ENCODE measurements around the gene UFC1. TPM values are rescaled to one million over a fixed set of nuclear protein-coding genes. Genes with fewer than 3 reads are reported as not detected.

The UFC1 gene
- polyA plus RNA-seq, 1 donor (not counting 4 experiments of a cell fraction or from before 2014, with no cell fraction given) = 86.4 TPM

DNA sequence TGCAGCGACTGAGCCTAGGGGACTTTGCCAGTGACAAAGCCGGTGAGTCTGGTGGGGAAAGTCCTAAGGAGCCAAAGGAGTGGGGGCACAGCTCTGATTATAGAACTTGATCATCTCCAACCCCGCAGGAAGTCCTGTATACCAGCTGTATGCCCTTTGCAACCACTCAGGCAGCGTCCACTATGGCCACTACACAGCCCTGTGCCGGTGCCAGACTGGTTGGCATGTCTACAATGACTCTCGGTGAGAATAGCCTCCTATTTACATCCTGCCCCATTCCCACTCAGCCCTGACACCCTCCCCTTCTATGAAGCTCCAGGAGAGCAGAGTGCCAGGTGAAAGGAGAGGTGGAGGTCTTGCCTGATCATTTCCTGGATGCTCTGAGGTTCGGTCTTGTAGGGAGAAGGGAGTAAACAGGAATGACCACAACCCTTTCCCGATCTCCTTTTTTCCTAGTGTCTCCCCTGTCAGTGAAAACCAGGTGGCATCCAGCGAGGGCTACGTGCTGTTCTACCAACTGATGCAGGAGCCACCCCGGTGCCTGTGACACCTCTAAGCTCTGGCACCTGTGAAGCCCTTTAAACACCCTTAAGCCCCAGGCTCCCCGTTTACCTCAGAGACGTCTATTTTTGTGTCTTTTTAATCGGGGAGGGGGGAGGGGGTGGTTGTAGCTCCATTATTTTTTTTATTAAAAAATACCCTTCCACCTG lies 11.3 kb downstream of the UFC1 start:
- H3K27ac ChIP-seq (ENCODE audit: control insufficient read depth, insufficient read depth, low read length) = peak overlapping the region; percentile 93
- no peak overlapping the region for H2AFZ ChIP-seq (ENCODE audit: control insufficient read depth, low read length)
- H3K9ac ChIP-seq (ENCODE audit: control insufficient read depth, extremely low read depth, insufficient read depth, low read length) = peak overlapping the region; percentile 89
- peak overlapping the region; percentile 97 for H3K4me2 ChIP-seq (ENCODE audit: control insufficient read depth, extremely low read depth, insufficient read depth, low read depth, low read length)
- H3K79me2 ChIP-seq (ENCODE audit: control insufficient read depth, insufficient read depth, low read length) = peaks cover 11% of the 10 kb centered on the region
- peak overlapping the region in 2 of 3 experiments; percentile 89 to 93 for H3K4me3 ChIP-seq (ENCODE audit: control insufficient read depth in 2 of 3, extremely low read depth in 1 of 3, insufficient read depth in 2 of 3, low read depth in 1 of 3, low read length in 3 of 3)
- no peaks in the 10 kb centered on the region for H3K9me1 ChIP-seq (ENCODE audit: control insufficient read depth, extremely low read depth, insufficient read depth, low read length)
- peaks cover 12 to 32% of the 10 kb centered on the region in 2 experiments for H3K36me3 ChIP-seq (ENCODE audit: control insufficient read depth in 2 of 2, extremely low read depth in 1 of 2, insufficient read depth in 2 of 2, low read length in 2 of 2)
- H4K20me1 ChIP-seq (ENCODE audit: control insufficient read depth, extremely low read depth, insufficient read depth, low read length) = no peaks in the 10 kb centered on the region
- H3K27me3 ChIP-seq (ENCODE audit: control insufficient read depth, extremely low read depth, insufficient read depth, low read length) = no peaks in the 10 kb centered on the region
- FAIRE-seq = no peak
- H3K9me3 ChIP-seq (ENCODE audit: control insufficient read depth, low read depth, low read length) = no peaks in the 10 kb centered on the region
- dilution Hi-C loops (cut with MboI; ENCODE audit: extremely low pct_ligation_motif_present, low sequenced_read_pairs) = no loop called here
- H3K4me1 ChIP-seq (ENCODE audit: control insufficient read depth, extremely low read depth, insufficient read depth, low read length) = peaks cover 19% of the 10 kb centered on the region
- DNase-seq (ENCODE audit: low read depth, low spot score) = no peak
- TF ChIP-seq, protein P1, sequence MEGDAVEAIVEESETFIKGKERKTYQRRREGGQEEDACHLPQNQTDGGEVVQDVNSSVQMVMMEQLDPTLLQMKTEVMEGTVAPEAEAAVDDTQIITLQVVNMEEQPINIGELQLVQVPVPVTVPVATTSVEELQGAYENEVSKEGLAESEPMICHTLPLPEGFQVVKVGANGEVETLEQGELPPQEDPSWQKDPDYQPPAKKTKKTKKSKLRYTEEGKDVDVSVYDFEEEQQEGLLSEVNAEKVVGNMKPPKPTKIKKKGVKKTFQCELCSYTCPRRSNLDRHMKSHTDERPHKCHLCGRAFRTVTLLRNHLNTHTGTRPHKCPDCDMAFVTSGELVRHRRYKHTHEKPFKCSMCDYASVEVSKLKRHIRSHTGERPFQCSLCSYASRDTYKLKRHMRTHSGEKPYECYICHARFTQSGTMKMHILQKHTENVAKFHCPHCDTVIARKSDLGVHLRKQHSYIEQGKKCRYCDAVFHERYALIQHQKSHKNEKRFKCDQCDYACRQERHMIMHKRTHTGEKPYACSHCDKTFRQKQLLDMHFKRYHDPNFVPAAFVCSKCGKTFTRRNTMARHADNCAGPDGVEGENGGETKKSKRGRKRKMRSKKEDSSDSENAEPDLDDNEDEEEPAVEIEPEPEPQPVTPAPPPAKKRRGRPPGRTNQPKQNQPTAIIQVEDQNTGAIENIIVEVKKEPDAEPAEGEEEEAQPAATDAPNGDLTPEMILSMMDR (optimal IDR thresholded peaks at IDR 0.05 in 1 of 3, IDR thresholded peaks at IDR 0.05 in 1 of 3, conservative IDR thresholded peaks at IDR 0.05 in 1 of 3; ENCODE audit: extremely low read depth in 1 of 3, insufficient read depth in 2 of 3, low read length in 3 of 3) = no peak
- no peak for TF ChIP-seq EZH2 (IDR thresholded peaks at IDR 0.05; ENCODE audit: low read length)

DNA sequence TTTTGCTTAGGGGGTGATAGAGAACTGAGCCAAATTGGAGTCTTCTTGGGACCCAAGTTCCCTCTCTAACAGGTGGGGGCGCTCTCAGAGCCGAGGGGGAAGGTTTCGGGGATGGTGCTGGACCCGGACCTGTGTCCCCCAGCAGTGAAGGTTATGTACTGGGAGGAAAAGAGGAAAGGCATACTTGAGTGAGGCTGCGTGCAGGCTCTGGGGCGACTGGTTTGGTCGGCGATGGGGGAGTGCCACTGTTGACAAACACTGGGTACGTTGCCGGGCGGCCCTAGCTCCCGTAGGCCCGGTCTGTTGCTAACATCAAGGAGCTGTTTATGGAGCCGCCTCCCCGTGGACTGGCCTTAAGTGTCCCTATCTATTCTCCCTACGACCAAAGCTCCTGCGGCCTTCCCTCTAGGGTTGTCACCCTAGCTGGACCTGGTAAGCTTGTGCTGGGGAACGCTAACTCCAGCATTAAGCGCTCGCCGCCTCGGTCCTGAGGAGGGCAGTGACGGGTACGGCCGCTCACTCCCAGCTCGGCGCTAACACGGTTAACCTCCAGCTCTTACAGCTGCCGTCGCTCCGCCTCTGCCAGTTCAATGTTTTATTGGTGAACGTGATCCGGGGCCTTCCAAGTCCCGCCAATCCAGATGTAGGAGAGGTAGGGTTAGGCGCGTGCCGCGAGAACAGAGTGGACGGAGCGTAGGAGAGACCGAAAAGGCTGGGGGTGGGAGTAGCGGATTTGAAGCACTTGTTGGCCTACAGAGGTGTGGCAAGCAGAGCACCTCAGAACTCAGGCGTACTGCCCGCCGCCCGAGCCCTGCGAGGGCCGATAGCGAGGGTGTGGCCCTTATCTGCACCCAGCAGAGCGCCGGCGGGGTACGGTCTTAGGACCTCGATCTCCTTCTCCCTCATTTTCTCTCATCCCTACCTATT lies 12.2 kb downstream of the UFC1 start, which contains the start of gene PPOX:
Gene PPOX (plus strand): TSS at position 685 of the 927 bp plus-strand sequence. CDS start 422 bp downstream, outside the sequence.
- Histone ChIP-seq H2AFZ (ENCODE audit: control insufficient read depth, low read length) (peak within 1 kb of the TSS; percentile 92), H3K27me3 (ENCODE audit: control insufficient read depth, extremely low read depth, insufficient read depth, low read length) (no peaks in the 10 kb centered on the region), H3K9me1 (ENCODE audit: control insufficient read depth, extremely low read depth, insufficient read depth, low read length) (no peaks in the 10 kb centered on the region), H3K36me3 (ENCODE audit: control insufficient read depth in 2 of 2, extremely low read depth in 1 of 2, insufficient read depth in 2 of 2, low read length in 2 of 2) (peaks cover 15 to 37% of the 10 kb centered on the region in 2 experiments), H3K4me3 (ENCODE audit: control insufficient read depth in 2 of 3, extremely low read depth in 1 of 3, insufficient read depth in 2 of 3, low read depth in 1 of 3, low read length in 3 of 3) (peak within 1 kb of the TSS; percentile 68 to 93 (median 89)), H3K9me3 (ENCODE audit: control insufficient read depth, low read depth, low read length) (no peaks in the 10 kb centered on the region), H4K20me1 (ENCODE audit: control insufficient read depth, extremely low read depth, insufficient read depth, low read length) (no peaks in the 10 kb centered on the region), H3K79me2 (ENCODE audit: control insufficient read depth, insufficient read depth, low read length) (peaks cover 4% of the 10 kb centered on the region), H3K27ac (ENCODE audit: control insufficient read depth, insufficient read depth, low read length) (peak within 1 kb of the TSS; percentile 93), H3K9ac (ENCODE audit: control insufficient read depth, extremely low read depth, insufficient read depth, low read length) (peak within 1 kb of the TSS; percentile 89), H3K4me2 (ENCODE audit: control insufficient read depth, extremely low read depth, insufficient read depth, low read depth, low read length) (peak within 1 kb of the TSS; percentile 97), H3K4me1 (ENCODE audit: control insufficient read depth, extremely low read depth, insufficient read depth, low read length) (peaks cover 16% of the 10 kb centered on the region)
- DNase-seq (ENCODE audit: low read depth, low spot score) = peak; percentile 86
- dilution Hi-C loops (cut with MboI; ENCODE audit: extremely low pct_ligation_motif_present, low sequenced_read_pairs) = no loop called here
- TF ChIP-seq, protein P1 (optimal IDR thresholded peaks at IDR 0.05 in 1 of 3, IDR thresholded peaks at IDR 0.05 in 1 of 3, conservative IDR thresholded peaks at IDR 0.05 in 1 of 3; ENCODE audit: extremely low read depth in 1 of 3, insufficient read depth in 2 of 3, low read length in 3 of 3) = peak; percentile 40 to 52 (median 43)
- no peak for TF ChIP-seq EZH2 (IDR thresholded peaks at IDR 0.05; ENCODE audit: low read length)
- peak; percentile 83 for FAIRE-seq

Measured in keratinocyte (primary cell).